Measurements from ENCODE around the gene AKR1C3.

DNA sequence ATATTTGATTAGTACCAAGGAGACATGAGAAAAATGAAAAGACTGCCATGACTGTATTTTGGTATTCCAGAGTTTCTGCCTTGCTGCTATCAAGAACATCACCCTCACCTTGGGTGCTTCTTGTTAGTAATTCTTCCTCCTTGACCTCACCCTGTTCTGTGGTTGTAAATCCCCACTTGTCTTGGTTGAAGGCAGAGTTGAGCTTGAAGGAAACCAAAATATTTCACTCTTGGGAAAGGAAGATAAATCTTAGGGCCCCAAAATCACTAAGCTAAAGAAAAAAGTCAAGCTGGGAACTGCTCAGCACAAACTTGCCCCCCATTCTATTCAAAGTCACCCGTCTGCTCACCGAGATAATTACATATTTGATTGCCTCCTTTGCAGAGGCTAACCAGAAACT lies 20.6 kb upstream of the AKR1C3 start:
- TF ChIP-seq POLR2A (IDR thresholded peaks at IDR 0.05; ENCODE audit: low read length): no peak
- TF ChIP-seq GATA1 (IDR thresholded peaks at IDR 0.05; ENCODE audit: low read depth, low read length): no peak
